HepG2 (cell line): Measurements from ENCODE around the gene EGFL8. TPM values are rescaled to one million over a fixed set of nuclear protein-coding genes. Genes with fewer than 3 reads are reported as not detected.
A peak's percentile ranks its signal among the peaks of the same experiment; 100 is the strongest.

Experiments used
- ATF5 ChIP-seq: sonication (generic); formaldehyde crosslinking; IDR thresholded peaks from 2 replicates; pipeline ENCODE4 v1.4.0; 2020; ENCODE audit warnings: mild to moderate bottlenecking, low read depth, missing genetic modification reagents
- CENPBD1 ChIP-seq: sonication (generic); formaldehyde crosslinking; IDR thresholded peaks from 2 replicates; pipeline ENCODE4 v1.8.0; 2022; ENCODE audit warnings: missing genetic modification reagents, low read depth, mild to moderate bottlenecking, borderline replicate concordance
- CTCF ChIP-seq: sonication (generic); formaldehyde crosslinking; IDR thresholded peaks from 2 replicates; pipeline ENCODE4 v1.5.0; 2020; ENCODE audit warnings: mild to moderate bottlenecking, missing genetic modification reagents, moderate library complexity
- FOXK2 ChIP-seq: fragments of 450-650 bp; IDR thresholded peaks from 2 replicates; pipeline ENCODE4 v1.6.1; 2016
- JUND ChIP-seq: sonication (generic); formaldehyde crosslinking; IDR thresholded peaks from 2 replicates; pipeline ENCODE4 v1.8.0; 2022; ENCODE audit warnings: mild to moderate bottlenecking, missing genetic modification reagents
- KMT2B ChIP-seq: IDR thresholded peaks from 2 replicates; pipeline ENCODE4 v1.6.1; 2016; ENCODE audit warnings: missing genetic modification reagents, missing compliant biosample characterization
- NCOA2 ChIP-seq: sonication (generic); formaldehyde crosslinking; IDR thresholded peaks from 2 replicates; pipeline ENCODE4 v1.8.0; 2022; ENCODE audit warnings: inconsistent platforms
- NKX3-1 ChIP-seq: sonication (generic); formaldehyde crosslinking; IDR thresholded peaks from 2 replicates; pipeline ENCODE4 v1.5.0; 2020; ENCODE audit warnings: missing genetic modification reagents
- ONECUT2 ChIP-seq: sonication (generic); formaldehyde crosslinking; IDR thresholded peaks from 2 replicates; pipeline ENCODE4 v1.4.0; 2020; ENCODE audit warnings: missing genetic modification reagents
- PAWR ChIP-seq: sonication (generic); formaldehyde crosslinking; IDR thresholded peaks from 2 replicates; pipeline ENCODE4 v1.4.0; 2020; ENCODE audit warnings: missing genetic modification reagents, mild to moderate bottlenecking, borderline replicate concordance
- PTBP1 ChIP-seq: fragments of 200-400 bp; formaldehyde crosslinking; IDR thresholded peaks from 2 replicates; pipeline ENCODE4 v1.6.1; 2018; ENCODE audit warnings: low read length, low read depth; ENCODE audit not compliant: poor library complexity, severe bottlenecking
- SKI ChIP-seq: fragments of 450-650 bp; IDR thresholded peaks from one replicate; pipeline ENCODE4 v1.6.1; 2018; ENCODE audit warnings: mild to moderate bottlenecking; ENCODE audit not compliant: partially characterized antibody
- SMARCC2 ChIP-seq: fragments of 450-650 bp; IDR thresholded peaks from 2 replicates; pipeline ENCODE4 v1.6.1; 2017; ENCODE audit warnings: antibody characterized with exemption, mild to moderate bottlenecking
- SMYD3 ChIP-seq: sonication (generic); formaldehyde crosslinking; IDR thresholded peaks from 2 replicates; pipeline ENCODE4 v1.8.1; 2023; ENCODE audit warnings: mild to moderate bottlenecking, missing genetic modification reagents
- SUZ12 ChIP-seq: fragments of 150-350 bp; IDR thresholded peaks from 2 replicates; pipeline ENCODE4 v1.6.1; 2014; ENCODE audit warnings: low read depth, low read length
- TERF1 ChIP-seq: sonication (generic); formaldehyde crosslinking; IDR thresholded peaks from 2 replicates; pipeline ENCODE4 v1.8.0; 2022; ENCODE audit warnings: mild to moderate bottlenecking, missing genetic modification reagents, moderate library complexity
- ZBTB2 ChIP-seq: sonication (generic); formaldehyde crosslinking; IDR thresholded peaks from 2 replicates; pipeline ENCODE4 v1.8.0; 2022; ENCODE audit warnings: low read depth, missing genetic modification reagents
- ZFP62 ChIP-seq: sonication (generic); formaldehyde crosslinking; IDR thresholded peaks from 2 replicates; pipeline ENCODE4 v1.4.0; 2020; ENCODE audit warnings: missing genetic modification reagents
- ZNF598 ChIP-seq: sonication (generic); formaldehyde crosslinking; IDR thresholded peaks from 2 replicates; pipeline ENCODE4 v1.5.1; 2020; ENCODE audit warnings: mild to moderate bottlenecking, missing genetic modification reagents, borderline replicate concordance
- ZNF629 ChIP-seq: sonication (generic); formaldehyde crosslinking; conservative IDR thresholded peaks from 2 replicates; pipeline ENCODE4 v1.5.0; 2020; ENCODE audit warnings: missing genetic modification reagents
- ZNF792 ChIP-seq: IDR thresholded peaks from 2 replicates; pipeline ENCODE4 v1.6.1; 2016
- polyA plus RNA-seq, 8 experiments: library from polyadenylated mRNA; depleted of rRNA in 3 of 8; stranded (reverse) in 7 of 8; unstranded in 1 of 8; fragments of >200 nt; fragmentation: Illumina TruSeq in 4 of 8; extraction: Trizol in 4 of 8; gene quantifications; 2 replicates each; pipeline versions ENCODE4 v1.2.1 to v1.2.3, GENCODE V29; 2011 to 2016; ENCODE audit warnings: low read depth in 4 of 8, missing spikeins in 1 of 8, mixed read lengths in 1 of 8; ENCODE audit not compliant: insufficient read depth in 1 of 8
- total RNA-seq, 5 experiments: library from RNA; depleted of rRNA; stranded (reverse); fragments of >200 nt; fragmentation: Illumina TruSeq; extraction: Trizol; gene quantifications; 2 replicates each; pipeline ENCODE4 v1.2.3, GENCODE V29; 2016; ENCODE audit warnings: low read depth in 1 of 5

Gene EGFL8
- total and polyA plus RNA-seq, 2 of the 13 experiments (the other 11 are each of a cell fraction or from before 2014, with no cell fraction given), result 10.0 to 11.5 TPM

GRCh38 chr6:32175711-32176475, 11.5 kb downstream of the EGFL8 start, which contains the start of gene AGPAT1 (continued):
- TF ChIP-seq JUND (no peak), NCOA2 (CRISPR knock-in tag) (no peak), KMT2B (peak; percentile 62; the same call in 1 of the 2 replicates), ZNF792 (CRISPR knock-in tag) (no peak), SUZ12 (no peak), SMARCC2 (no peak), ONECUT2 (CRISPR knock-in tag) (no peak), PTBP1 (no peak), SMYD3 (no peak), CENPBD1 (CRISPR knock-in tag) (no peak), ATF5 (CRISPR knock-in tag) (0 out of 2 replicates have a peak, but pooled peaks have one; percentile 36), NKX3-1 (CRISPR knock-in tag) (no peak), ZNF598 (CRISPR knock-in tag) (peak; percentile 87; the same call in 1 of the 2 replicates), TERF1 (CRISPR knock-in tag) (no peak), FOXK2 (no peak), PAWR (no peak), ZBTB2 (CRISPR knock-in tag) (no peak), SKI (no peak), CTCF (CRISPR knock-in tag) (no peak; the same call in 1 of the 2 replicates), ZFP62 (no peak), ZNF629 (no peak)
